ENCODE results near the gene TTYH1.

The TTYH1 gene

DNA sequence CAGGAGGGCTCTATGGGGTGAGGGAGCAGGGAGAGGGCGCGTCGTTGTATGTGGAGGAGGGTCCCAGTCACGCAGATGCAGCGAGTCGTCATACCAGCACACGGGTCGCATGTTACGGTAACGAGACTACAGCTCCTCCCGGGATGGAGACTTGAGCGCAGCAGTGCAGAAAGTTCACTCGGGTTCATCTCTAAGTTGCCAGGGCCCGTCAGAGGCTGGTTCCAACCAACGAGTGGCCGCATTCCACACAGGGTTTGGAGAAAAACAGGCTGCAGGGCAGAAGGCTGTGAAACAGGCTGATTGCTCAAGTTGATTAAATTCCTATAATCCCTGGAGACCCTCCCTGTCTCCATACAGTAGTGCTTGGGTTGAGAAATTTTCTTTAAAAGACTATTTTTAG lies 21.9 kb upstream of the TTYH1 start:
- no peak for DNase-seq

DNA sequence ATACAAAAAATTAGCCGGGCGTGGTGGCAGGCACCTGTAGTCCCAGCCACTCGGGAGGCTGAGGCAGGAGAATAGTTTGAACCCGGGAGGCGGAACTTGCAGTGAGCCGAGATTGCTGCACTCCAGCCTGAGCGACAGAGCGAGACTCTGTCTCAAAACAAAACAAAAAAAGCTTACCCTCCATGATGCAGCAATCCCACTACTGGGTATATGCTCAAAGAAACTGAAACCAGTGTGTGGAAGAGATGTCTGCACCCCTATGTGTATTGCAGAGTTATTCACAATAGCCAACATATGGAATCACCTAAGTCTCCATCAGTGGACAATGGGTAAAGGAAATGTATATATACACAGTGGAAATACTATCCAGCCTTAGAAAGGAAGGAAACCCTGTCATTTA lies 19.6 kb upstream of the TTYH1 start:
- no peak for DNase-seq

DNA sequence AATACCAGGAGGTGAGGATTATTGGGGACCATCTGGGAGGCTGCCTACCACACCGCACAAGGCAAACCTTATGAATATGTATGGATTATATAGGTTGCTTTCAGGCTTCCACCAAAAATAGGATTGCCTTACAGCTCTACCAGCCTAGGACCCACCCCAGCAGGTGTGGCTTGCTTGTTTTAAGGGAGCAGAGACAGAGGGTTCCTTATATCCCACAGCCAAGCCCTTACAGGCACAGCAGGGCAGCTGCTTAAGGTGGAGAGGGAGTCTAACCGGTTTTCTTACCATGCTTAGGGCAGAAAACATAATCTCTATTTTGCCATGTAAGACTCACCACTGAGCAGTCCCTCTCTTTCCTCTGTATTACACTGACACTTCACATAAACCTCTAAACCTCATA lies 16.1 kb upstream of the TTYH1 start:
- no peak for DNase-seq

DNA sequence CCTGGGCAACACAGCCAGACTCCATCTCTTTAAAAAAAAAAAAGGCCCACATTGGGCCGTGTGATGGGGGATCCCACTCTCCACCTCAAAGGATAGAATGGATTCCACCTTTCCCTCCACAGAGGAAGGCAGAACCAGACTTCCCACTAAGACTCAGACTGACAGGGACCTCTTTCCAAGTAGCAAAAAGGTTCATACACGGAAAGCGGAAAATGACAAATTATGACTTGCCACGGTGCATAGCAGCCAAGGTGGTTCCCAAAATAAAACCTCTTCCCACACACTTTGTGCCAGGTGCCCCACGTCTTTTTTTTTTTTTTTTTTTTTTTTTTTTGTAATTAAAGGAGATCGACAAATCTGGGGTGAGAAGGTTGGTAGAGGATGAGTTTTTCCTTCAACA lies 14.4 kb upstream of the TTYH1 start:
- no peak for DNase-seq

DNA sequence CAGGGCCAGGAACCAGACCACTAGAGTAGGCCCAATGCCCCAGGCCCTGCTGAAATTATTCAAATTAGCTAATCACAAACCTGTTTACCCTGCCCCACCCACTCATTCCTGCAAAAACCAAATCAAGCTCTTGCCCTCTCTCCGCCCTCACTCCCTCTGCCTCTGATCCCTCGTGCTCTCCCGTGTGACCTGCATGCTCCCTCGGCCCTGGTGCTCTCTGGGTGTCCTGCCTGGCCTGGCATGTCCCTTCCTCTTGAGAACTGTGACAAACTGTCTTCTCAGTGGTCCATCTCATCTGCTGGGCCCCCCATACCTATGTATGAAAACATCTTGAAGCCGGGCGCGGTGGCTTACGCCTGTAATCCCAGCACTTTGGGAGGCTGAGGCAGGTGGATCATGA lies 12.2 kb upstream of the TTYH1 start:
- DNase-seq = no peak

DNA sequence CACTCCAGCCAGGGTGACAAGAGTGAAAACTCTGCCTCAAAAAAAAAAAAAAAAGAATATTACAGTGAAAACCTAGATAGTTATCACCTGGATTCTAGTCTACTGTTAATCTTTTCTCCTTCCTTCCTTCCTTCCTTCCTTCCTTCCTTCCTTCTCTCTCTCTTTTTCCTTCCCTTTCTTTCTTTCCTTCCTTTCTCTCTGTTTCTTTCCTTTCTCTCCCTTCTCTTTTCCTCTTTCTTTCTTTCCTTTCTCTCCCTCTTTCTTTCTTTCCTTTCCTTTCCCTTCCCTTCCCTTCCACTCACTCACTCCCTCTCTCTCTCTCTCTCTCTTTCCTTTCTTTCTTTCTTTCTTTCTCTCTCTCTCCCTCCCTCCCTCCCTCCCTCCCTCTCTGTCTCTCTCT lies 9.6 kb upstream of the TTYH1 start:
- DNase-seq = no peak

DNA sequence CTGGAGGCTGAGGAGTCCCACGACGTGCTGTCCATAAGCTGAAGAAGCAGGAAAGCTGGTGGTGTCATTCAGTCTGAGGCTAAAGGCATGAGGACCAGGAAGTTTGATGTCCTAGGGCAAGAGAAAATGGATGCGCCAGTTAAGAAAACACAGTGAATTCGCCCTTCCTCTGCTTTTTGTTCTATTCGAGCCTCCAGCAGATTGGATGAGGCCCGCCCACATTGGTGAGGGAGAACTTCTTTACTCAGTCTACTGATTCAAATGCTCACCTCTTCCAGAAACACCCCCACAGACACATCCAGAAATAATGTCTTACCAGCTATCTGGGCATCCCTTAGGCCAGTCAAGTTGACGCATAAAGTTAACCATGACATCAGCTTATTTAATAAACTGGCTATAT lies 7.5 kb upstream of the TTYH1 start:
- DNase-seq = no peak

DNA sequence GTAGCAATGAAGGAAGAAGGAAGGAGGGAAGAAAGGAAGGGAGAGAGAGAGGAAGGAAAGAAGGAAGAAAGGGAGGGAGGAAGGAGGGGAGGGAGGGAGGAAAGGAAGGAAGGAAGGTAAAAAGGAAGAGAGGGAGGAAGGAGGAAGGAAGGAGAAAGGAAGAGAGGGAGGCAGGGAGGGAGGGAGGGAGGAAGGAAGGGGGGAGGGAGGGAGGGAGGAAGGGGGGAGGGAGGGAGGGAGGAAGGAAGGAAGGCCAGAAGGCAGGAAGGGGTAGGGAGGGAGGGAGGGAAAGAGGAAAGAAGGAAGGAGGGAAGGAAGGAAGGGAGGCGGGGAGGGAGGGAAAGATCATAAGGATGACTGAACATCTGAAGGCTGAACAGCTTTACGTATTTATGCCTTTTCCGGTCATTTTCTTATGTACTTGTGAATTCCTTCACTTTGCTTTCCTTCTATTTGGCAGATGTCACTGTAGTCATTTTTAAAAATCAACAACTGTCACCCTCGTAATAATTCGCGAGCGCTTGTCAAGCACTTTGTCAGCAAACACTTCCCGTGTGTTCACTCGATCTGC lies 6.7 kb upstream of the TTYH1 start:
- DNase-seq = no peak

DNA sequence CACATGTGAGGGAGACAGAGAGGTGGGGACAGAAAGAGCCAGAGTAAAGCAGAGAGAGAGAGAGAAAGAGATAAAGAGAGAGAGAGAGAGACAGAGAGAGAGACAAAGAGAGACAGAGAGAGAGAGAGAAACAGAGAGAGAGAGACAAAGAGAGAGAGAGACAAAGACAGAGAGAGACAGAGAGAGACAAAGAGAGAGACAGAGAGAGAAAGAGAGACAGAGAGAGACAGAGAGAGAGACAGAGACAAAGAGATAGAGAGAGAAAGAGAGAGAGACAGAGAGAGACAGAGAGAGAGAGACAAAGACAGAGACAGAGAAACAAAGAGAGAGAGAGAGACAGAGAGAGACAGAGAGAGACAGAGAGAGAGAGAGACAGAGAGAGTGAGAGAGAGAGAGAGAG lies 4.2 kb upstream of the TTYH1 start:
- DNase-seq = no peak

DNA sequence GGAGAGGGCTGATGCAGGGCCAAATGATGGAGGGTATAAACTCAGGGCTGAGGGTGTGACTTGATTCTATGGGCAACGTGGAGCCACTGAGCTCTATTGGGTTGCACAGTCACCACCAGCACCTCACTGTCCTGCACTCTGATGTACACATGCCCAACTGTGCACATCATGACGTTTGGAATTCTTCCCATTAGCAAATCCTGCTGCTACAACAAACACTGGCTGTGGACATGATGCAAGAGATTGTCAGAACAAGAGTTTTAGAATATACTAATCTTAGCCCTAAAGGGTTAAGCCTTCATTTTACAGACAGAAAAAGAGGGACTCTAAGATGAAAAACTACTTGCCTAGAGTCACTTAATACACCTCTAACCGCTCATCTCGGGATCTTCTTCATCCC lies 2.4 kb upstream of the TTYH1 start:
- DNase-seq = no peak

DNA sequence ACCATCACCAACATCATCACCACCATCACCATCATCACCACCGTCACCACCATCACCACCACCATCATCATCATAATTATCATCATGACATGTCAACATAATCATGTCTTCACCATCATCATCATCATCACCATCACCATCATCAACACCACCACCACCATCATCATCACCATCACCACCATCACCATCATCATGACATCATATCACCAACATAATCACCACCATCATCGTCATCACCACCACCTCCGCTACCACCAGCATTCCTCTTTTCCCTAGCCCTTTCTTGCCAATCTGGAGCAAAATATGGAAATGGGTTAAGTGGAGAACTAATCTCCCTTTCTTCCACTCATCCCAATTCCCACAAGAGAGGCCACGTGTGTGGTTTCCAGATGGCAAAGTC lies 1.1 kb upstream of the TTYH1 start:
- no peak for DNase-seq

DNA sequence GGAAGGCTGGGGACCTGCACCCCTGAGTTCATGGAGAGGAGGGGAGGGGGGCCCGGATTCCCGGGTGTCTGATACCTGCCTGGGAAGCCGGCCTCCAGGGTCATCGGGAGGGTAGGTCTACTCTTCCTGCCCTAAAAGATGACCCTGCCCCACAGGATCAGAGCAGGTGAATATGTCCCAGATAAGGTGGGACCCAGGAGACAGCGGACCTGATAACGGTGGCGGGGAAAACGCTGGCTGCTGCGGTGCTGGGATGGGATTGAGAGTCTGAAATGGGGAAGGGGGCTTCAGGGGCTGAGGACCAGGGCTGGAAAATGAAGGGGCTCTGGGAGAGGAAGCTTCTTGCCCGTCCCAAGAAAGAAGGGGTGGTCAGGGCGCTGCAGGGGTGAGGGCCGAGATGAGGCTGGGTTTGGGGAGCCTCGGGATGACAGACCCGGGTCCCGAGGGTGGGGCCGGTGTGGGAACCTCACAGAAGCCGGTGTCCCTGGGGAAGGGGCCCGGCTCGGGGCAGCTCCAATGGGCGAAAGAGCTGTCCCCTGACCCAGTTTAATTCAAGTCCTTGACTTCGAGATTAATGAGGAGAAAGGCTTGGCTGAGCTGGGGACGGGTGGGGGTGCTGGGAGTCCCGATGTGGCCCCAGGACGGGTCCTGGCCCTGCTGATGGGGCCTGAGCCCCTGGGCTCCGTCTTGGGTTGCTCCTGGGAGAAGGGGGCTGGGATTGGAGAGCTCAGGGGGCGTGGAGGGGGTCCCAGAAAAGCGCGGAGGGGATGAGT lies 823 bp downstream of the TTYH1 start:
- DNase-seq = no peak

DNA sequence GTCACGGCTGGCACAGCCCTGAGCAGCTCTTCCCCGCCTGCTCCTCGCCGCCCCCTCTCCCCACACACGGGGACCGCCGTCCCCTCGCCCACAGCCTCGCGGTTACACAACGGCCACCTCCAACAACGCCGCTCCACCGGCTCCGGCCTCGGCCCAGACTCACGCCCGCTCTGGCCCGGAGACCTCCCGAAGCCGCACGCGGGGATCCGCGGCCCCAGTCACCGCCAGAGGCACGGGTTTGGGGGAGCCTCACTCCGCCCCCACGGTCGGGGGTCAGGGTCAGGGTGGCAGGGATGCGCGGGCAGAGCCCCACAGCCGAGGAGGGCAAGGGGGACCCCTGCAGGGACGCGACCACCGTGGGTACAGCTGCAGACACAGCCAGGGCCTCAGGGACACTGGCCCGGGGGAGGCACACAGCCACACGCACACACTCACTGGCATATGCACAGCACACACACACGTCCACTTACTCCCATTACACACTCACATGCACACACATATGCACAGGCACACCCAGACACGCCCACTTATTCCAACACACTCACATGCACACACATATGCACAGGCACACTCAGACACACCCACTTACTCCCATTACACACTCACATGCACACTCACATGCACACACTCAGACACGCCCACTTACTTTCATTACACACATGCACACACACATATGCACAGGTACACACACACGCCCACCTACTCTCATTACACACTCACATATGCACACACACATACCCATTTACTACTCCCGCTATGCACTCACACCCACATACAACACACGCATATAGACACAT lies 1.6 kb downstream of the TTYH1 start:
- no peak for DNase-seq

DNA sequence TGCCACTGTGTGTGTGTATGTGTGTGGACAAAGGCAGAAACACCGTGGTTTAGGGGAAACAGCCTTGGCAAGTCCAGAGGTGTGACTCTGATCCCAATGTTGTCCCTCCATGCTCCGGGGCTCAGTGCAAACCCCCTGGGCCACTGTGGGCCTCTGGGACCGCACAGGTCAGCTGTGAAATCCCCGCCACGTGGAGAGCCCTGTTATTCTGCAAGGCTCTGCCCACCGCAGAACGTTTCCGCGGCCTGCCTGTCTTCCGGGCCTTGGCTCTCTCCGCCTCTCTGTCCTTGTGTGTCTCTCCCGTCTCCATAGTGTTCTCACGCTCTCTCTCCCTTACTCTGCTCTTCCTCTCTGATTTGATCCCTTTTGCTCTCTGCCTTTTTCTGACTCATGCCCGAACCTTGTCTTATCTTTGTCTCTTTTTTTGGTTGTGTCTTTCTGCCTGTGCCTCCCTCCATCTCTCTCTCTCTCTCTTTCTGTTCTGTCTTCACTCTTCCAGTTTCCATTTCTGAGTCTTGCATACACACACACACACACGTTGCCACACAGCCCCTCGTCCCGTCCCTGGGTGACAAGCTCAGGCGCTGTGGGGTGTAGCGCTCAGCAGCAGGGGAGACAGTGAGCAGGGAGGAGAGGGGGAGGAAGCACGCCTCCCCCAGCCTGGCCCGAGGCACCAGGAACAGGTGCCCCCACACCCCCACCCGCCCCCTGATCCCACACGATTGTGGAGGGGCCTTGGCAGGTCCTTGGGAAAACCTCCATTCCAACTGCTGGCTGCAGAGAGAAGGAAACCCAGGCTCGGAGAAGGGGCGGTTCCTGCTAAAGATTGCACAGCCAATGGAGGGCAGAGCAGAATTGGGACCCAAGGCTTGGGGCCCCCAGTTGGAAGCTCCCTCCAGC lies 3.0 kb downstream of the TTYH1 start:
- DNase-seq = no peak

DNA sequence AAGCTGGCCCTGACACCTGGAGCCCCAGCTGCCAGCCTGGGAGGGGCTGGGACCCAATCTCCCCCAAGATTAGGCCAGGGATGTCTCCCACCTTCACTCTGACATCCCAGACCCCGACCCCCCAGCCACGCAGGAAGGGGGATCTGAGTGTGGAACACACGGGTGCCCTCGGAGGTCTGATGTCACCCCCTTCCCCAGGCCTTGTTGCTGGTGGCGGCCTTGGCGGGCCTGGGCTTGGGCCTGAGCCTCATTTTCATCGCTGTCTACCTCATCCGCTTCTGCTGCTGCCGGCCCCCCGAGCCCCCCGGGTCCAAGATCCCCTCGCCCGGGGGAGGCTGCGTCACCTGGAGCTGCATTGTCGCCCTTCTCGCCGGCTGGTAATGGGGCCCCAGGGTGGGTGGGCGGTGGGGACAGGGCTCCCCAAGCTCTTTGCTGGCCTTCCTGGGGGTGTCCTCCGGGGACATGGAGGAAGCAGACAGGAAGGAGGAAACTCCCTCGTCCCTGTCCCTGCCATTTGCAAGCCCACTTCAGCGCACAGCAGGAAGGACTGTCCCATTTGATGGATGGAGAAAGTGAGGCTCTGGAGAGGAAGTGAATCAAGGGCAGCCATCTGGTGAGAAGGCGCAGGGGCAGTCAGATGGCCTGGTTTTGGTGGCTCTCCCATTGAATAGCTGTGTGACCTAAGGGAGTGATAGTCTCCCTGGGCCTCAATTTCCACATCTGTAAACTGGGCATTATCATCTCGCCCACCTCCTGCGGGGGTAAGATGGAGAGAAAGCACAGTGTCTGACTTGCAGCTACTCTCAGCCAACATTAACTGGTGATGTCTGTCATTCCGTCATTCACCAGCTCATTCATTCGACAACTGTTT lies 3.9 kb downstream of the TTYH1 start:
- DNase-seq = no peak

DNA sequence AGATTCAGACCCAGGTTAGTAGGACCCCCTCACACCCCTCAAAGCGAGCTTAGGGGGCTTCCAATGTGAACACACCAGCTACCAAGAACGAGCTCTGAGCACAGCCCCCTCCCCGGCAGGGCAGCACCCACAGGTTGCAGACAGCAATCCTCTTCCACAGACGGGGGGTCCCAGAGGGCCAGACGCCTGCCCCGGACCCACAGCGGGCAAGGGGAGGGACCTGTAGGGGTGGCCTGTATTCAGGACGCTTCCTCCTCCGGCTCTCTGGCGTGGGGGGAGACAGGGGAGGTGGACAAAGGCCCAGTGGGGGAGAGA lies 4.8 kb downstream of the TTYH1 start:
- no peak for DNase-seq

DNA sequence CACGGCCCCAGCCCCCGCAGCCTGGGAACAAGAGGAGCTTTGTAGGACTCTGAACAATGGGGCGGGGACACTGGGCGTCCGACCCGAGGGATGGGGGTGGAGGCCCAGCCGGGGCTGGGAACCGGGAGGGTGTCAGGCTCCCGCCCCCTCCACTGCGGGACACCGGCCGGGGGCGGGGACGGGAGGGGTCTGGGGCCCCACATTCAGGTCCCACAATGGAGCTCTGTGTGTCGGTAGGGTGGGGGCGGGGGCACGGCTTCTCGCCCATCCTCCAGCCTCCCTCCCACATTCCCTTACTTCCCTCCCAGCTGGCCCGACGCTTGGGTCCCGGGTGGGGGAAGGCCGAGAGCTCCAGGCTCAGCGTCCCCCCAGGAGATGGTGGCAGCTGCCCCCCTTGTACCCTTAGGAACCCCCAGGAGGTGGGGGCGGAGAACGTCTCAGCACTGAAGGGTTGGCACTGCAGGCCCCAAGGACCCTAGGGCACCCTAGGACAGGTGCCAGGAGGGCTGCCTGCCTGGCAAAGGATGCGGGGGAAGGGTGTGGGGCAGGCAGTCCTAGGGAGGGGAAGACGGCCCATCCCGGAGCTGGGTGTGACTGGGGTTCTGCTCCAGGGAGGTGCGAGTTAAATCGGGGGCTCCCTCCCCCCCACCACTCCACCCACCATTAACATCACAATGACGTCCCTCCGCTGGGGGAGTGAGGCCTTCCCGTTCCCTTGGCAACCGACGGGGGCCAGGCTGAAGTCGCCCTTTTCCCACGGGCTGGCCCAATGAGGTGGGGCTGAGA lies 5.3 kb downstream of the TTYH1 start:
- DNase-seq = no peak

DNA sequence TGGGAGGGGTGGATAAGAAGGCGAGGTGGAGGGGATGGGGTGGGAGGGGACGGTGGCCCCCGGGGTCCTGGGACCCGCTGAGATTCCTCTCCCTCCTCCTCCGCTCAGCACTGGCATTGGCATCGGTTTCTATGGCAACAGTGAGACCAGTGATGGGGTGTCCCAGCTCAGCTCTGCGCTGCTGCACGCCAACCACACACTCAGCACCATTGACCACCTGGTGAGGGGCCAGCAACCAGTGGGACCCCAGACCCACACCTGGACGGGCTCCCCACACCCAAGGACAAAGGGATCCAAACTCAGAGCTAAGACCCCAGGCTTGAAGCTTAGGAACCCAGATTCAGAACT lies 5.9 kb downstream of the TTYH1 start:
- DNase-seq = no peak

DNA sequence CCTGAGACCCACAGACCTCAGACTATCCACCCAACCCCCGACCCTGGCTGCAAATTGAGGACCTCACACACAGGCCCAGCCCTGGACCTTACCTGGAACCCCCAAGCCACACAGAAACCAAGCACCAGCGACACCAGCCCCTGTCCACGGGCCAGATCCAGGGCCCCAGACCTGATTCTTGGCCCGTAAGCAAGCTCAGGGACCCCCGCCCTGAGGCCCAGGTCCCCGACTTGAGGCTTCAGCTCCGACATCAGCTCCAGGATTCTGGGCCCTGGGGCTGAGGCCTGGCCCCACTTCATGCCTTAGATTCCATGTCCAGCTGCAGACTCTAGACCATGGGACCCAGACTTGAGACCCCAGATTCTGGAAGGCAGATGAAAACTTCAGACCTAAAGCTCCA lies 6.3 kb downstream of the TTYH1 start:
- no peak for DNase-seq

DNA sequence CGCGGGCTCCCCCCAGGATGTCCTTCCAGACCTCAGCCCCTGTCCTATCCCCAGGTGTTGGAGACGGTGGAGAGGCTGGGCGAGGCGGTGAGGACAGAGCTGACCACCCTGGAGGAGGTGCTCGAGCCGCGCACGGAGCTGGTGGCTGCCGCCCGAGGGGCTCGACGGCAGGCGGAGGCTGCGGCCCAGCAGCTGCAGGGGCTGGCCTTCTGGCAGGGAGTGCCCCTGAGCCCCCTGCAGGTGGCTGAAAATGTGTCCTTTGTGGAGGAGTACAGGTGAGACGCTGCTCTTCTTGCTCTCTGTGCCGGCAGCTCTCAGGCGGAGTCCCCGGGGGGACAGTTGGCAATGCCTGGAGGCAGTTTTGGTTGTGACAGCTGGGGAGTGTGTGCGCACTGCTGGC lies 6.9 kb downstream of the TTYH1 start:
- DNase-seq = no peak

DNA sequence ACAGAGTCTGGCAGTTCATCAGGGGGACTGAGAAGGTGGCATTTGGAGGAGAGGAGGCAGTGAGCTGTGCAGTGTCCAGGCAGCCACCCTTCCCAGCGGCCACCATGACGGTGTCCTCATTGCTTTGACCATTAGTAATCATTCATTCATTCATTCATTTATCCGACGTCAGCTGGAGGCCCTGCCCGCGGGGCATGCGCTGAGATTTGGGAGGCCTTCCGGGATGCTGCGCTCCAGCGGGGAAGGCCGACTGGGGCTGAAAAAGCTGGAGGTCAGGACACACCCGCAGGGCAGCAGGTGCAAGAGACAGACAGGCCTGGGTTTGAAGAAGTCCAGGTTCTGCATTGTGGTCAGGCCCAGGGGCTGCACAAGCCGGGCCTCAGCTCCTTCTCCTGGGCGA lies 8.9 kb downstream of the TTYH1 start:
- DNase-seq = no peak
